ENCODE results near the gene LSS. TPM values are rescaled to one million over a fixed set of nuclear protein-coding genes. Genes with fewer than 3 reads are reported as not detected.
A peak's percentile ranks its signal among the peaks of the same experiment; 100 is the strongest.
"Not testable (repeated sequence)": the region's sequence is repeated elsewhere in the genome, so short reads cannot be mapped to it uniquely, and the experiment has no call there.

Gene LSS
- total RNA-seq, 1 experiment from 2014 or later: 101 TPM

DNA sequence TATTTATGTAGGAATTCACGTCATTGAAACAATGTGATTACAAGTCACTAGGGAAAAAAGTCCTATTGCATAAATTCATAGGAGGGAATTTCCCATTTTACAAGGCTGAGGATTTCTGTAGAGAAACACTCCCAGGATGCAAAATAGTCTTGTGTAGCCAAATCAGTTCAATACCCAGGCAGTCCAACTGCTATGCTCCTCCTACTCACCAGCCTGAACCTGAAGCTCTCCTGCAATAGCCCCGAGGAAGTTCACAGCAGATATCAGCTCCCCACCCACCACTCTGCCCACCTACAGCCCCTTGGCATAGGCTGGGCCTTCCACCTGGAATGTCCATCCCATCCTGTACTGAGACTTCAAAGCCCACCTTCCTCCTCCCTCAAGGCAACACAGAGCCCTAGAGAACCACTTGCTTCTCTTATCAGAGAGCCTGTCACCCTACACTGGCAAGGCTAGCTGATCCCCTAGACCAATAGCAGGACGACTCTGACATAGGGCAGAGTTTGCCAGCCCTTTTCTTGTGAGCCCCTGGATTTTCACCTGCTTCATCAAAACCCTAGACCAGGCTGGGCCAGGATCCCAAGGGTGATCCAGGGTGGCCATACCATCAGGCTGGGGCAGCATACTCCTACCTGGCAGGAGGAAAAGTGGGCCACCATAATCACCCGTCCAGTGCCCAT is 1.5 kb downstream of the LSS start:
- H3K27me3 Mint-ChIP-seq (ENCODE audit: low read depth): peaks cover 22% of the 10 kb centered on the region
- peak overlapping the region; percentile 33; the same call in 1 of the 2 replicates for H3K27ac Mint-ChIP-seq
- ChIA-PET POLR2A (no interaction called here), CTCF (interaction anchor here (0.6 to 1.1 kb wide), 3 partner anchors 74 to 424 kb away, joined by 3 to 4 read pairs (median 3); no protein-coding TSS in a partner anchor)
- peaks cover 37% of the 10 kb centered on the region for H3K9me3 Mint-ChIP-seq
- DNase-seq (ENCODE audit: low spot score): no peak
- TF ChIP-seq ZNF532 (CRISPR knock-in tag; IDR thresholded peaks at IDR 0.05; ENCODE audit: borderline replicate concordance): no peak
- TF ChIP-seq, protein P1, sequence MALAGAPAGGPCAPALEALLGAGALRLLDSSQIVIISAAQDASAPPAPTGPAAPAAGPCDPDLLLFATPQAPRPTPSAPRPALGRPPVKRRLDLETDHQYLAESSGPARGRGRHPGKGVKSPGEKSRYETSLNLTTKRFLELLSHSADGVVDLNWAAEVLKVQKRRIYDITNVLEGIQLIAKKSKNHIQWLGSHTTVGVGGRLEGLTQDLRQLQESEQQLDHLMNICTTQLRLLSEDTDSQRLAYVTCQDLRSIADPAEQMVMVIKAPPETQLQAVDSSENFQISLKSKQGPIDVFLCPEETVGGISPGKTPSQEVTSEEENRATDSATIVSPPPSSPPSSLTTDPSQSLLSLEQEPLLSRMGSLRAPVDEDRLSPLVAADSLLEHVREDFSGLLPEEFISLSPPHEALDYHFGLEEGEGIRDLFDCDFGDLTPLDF (CRISPR knock-in tag; IDR thresholded peaks at IDR 0.05): no peak
- TF ChIP-seq, protein P2, sequence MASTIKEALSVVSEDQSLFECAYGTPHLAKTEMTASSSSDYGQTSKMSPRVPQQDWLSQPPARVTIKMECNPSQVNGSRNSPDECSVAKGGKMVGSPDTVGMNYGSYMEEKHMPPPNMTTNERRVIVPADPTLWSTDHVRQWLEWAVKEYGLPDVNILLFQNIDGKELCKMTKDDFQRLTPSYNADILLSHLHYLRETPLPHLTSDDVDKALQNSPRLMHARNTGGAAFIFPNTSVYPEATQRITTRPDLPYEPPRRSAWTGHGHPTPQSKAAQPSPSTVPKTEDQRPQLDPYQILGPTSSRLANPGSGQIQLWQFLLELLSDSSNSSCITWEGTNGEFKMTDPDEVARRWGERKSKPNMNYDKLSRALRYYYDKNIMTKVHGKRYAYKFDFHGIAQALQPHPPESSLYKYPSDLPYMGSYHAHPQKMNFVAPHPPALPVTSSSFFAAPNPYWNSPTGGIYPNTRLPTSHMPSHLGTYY (CRISPR knock-in tag; IDR thresholded peaks at IDR 0.05): no peak
- TF ChIP-seq PRRX2 (CRISPR knock-in tag; IDR thresholded peaks at IDR 0.05): no peak
- TF ChIP-seq, protein P3, sequence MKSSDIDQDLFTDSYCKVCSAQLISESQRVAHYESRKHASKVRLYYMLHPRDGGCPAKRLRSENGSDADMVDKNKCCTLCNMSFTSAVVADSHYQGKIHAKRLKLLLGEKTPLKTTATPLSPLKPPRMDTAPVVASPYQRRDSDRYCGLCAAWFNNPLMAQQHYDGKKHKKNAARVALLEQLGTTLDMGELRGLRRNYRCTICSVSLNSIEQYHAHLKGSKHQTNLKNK (CRISPR knock-in tag; IDR thresholded peaks at IDR 0.05): no peak
- peaks cover 67% of the 10 kb centered on the region for H3K36me3 Mint-ChIP-seq
- H3K4me3 Mint-ChIP-seq: peak overlapping the region; percentile 78
- no peak for ATAC-seq
- H3K4me1 Mint-ChIP-seq: peaks cover 27% of the 10 kb centered on the region

DNA sequence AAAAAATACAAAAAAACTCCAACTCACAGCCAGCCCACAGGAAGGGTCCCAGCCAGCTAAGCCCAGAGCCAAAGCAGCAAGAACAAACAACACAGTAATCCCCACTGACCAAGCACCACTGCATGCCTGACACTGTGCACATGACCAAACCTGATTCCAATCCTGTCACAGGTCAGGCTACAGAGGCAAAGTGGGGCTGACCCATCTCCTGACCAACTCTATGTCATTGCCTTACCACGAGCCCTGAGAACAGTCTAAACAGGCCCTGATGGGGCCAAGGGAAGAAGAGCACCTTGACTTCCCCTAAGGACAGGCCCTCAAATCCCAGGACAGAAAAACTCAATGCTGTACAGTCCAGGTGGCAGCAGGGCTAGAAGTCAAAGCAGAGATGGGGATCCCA is 2.4 kb downstream of the LSS start:
- Mint-ChIP-seq H3K27me3 (ENCODE audit: low read depth) (peaks cover 17% of the 10 kb centered on the region), H3K36me3 (peaks cover 67% of the 10 kb centered on the region), H3K27ac (no peak overlapping the region), H3K9me3 (peaks cover 28% of the 10 kb centered on the region), H3K4me3 (no peak overlapping the region; the same call in 1 of the 2 replicates), H3K4me1 (peaks cover 27% of the 10 kb centered on the region)
- no peak for DNase-seq (ENCODE audit: low spot score)
- CTCF ChIA-PET: interaction anchor here (1.1 kb wide), 1 partner anchor 73 kb away, joined by 3 read pairs; no protein-coding TSS in a partner anchor
- POLR2A ChIA-PET: no interaction called here
- no peak for TF ChIP-seq ATF1 (CRISPR knock-in tag; IDR thresholded peaks at IDR 0.05)
- no peak for ATAC-seq

DNA sequence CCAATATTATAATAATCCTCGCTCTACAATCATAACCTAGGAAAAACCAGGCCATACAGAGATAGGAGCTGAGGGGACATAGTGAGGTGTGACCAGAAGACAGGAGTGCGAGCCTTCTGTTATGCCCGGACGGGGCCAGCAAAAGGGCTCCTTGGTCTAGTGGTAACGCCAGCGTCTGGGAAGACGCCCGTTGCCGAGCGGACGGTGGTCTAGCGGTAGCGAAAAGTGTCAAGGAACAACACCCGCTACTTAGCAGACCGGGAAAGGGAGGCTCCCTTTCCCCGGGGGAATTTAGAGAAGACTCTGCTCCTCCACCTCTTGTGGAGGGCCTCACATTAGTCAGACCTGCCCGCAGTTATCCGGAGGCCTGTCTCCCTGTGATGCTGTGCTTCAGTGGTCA is 4.9 kb downstream of the LSS start:
- peaks cover 14% of the 10 kb centered on the region for H3K9me3 Mint-ChIP-seq
- H3K27me3 Mint-ChIP-seq (ENCODE audit: low read depth); POLR2A ChIA-PET; DNase-seq (ENCODE audit: low spot score); CTCF ChIA-PET; ATAC-seq; H3K4me3 Mint-ChIP-seq; H3K27ac Mint-ChIP-seq: not testable (repeated sequence)
- H3K4me1 Mint-ChIP-seq: peaks cover 16% of the 10 kb centered on the region
- peaks cover 63% of the 10 kb centered on the region for H3K36me3 Mint-ChIP-seq

- H3K27me3 Mint-ChIP-seq (ENCODE audit: low read depth): no peaks in the 10 kb centered on the region
- CTCF ChIA-PET: no interaction called here
- no peak overlapping the region for H3K4me3 Mint-ChIP-seq
- peaks cover 14% of the 10 kb centered on the region for H3K9me3 Mint-ChIP-seq
- peaks cover 16% of the 10 kb centered on the region for H3K4me1 Mint-ChIP-seq
- H3K36me3 Mint-ChIP-seq: peaks cover 63% of the 10 kb centered on the region
- DNase-seq (ENCODE audit: low spot score) (no peak), ATAC-seq (no peak)
- no peak overlapping the region for H3K27ac Mint-ChIP-seq
- POLR2A ChIA-PET: no interaction called here
- TF ChIP-seq, protein P4, sequence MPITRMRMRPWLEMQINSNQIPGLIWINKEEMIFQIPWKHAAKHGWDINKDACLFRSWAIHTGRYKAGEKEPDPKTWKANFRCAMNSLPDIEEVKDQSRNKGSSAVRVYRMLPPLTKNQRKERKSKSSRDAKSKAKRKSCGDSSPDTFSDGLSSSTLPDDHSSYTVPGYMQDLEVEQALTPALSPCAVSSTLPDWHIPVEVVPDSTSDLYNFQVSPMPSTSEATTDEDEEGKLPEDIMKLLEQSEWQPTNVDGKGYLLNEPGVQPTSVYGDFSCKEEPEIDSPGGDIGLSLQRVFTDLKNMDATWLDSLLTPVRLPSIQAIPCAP (CRISPR knock-in tag; IDR thresholded peaks at IDR 0.05): no peak
- TF ChIP-seq NR3C1 (CRISPR knock-in tag; conservative IDR thresholded peaks at IDR 0.05; ENCODE audit: low read depth) (no peak), ZBTB43 (CRISPR knock-in tag; IDR thresholded peaks at IDR 0.05) (no peak), ZNF232 (CRISPR knock-in tag; IDR thresholded peaks at IDR 0.05) (no peak), AFF4 (CRISPR knock-in tag; IDR thresholded peaks at IDR 0.05; ENCODE audit: borderline replicate concordance) (no peak), SMAD3 (CRISPR knock-in tag; IDR thresholded peaks at IDR 0.05; ENCODE audit: borderline replicate concordance) (no peak)
- TF ChIP-seq, protein P5, sequence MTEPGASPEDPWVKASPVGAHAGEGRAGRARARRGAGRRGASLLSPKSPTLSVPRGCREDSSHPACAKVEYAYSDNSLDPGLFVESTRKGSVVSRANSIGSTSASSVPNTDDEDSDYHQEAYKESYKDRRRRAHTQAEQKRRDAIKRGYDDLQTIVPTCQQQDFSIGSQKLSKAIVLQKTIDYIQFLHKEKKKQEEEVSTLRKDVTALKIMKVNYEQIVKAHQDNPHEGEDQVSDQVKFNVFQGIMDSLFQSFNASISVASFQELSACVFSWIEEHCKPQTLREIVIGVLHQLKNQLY (CRISPR knock-in tag; IDR thresholded peaks at IDR 0.05): no peak
These were observed 5.4 kb downstream of the LSS start for GRCh38 chr21:46223217-46223616.

All from WTC11 (cell line).